HG03066 (cell line): Measurements from ENCODE around the gene CLEC4A.
"Not testable (repeated sequence)": the region's sequence is repeated elsewhere in the genome, so short reads cannot be mapped to it uniquely, and the experiment has no call there.

Experiments
- ATAC-seq: cut with Tn5 transposase; IDR thresholded peaks from one replicate; pipeline ENCODE4 v1.9.1; 2021; ENCODE audit warnings: low read depth; ENCODE audit not compliant: unreplicated experiment

CLEC4A gene

DNA sequence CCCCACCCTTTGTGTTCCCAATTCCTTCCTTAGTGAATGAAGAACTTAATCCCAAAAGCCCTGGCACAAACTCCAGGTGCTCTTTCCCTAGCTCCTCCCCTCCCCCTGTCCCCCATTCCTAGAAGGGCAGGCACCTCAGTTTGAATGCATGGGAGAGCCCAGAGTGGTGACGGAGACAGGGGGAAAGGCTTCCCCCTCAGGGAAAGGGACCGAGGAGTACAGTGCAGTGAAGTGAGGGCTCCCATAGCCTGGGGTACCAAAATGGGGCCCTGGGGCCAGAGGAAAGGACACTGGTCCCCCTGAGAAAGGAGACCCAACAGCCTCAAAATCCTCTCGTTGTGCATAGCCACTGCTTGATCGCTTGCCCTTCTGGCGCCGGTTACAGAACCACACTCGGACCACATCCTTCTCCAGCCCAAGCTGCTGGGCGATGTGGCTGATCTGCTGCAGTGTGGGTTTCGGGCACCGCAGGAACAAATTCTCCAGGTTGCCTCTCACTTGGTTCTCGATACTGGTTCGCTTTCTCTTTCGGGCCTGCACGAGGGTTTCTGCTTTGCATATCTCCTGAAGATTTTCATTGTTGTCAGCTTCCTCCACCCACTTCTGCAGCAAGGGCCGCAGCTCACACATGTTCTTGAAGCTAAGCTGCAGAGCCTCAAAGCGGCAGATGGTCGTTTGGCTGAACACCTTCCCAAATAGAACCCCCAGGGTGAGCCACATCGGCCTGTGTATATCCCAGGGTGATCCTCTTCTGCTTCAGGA, 10.4 kb downstream of the CLEC4A start:
- ATAC-seq: not testable (repeated sequence)

DNA sequence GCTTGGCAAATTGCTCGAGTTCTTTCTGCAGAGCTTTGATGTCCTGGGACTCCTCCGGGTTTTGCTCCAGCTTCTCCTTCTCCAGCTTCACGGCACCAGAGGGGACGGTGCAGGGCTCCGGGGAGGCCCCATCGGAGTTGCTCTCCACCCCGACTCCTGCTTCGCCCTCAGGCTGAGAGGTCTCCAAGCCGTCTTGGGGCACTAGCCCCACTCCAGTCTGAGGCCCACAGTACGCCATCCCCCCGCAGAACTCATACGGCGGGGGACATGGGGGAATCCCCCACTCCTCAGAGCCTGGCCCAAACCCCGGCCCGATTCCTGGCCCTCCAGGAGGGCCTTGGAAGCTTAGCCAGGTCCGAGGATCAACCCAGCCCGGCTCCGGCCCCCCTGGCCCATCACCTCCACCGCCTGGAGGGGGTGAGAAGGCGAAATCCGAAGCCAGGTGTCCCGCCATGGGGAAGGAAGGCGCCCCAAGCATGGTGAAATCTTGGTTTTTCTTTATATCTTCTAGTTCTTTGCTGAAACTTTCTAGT, 11.0 kb downstream of the CLEC4A start:
- not testable (repeated sequence) for ATAC-seq

DNA sequence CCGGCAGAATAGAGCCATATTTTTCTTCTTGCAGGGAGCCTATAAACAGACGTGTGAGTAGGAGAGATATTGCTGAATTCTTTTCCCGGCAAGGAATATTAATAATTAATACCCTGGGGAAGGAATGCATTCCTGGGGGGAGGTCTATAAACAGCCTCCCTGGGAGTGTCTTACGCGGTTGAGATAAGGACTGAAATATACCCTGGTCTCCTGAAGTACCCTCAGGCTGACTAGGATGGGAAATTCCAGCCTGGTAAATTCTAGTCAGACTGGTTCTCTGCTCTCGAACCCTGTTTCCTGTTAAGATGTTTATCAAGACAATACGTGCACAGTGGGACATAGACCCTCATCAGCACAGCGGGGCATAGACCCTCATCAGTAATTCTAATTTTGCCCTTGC, 18.2 kb downstream of the CLEC4A start:
- ATAC-seq: not testable (repeated sequence)

DNA sequence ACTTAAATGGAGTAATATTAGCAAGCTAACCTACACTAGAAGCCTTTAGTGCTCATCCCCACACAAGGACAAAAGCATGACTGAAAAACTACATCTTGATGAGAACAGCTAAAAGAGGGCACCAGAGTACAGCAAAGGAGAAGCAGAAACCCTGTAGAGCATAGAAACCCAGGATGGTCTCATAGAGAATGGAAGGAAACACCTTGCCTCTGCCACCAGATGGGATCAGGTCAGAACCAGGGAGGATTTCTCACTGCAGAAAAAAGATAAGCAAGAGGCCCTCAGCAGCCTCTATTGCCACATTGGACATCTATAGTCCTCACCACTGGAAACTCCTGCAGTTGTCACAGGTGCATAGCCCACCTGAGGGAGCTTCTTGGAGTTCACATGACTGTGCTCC, 19.8 kb downstream of the CLEC4A start:
- no peak for ATAC-seq

DNA sequence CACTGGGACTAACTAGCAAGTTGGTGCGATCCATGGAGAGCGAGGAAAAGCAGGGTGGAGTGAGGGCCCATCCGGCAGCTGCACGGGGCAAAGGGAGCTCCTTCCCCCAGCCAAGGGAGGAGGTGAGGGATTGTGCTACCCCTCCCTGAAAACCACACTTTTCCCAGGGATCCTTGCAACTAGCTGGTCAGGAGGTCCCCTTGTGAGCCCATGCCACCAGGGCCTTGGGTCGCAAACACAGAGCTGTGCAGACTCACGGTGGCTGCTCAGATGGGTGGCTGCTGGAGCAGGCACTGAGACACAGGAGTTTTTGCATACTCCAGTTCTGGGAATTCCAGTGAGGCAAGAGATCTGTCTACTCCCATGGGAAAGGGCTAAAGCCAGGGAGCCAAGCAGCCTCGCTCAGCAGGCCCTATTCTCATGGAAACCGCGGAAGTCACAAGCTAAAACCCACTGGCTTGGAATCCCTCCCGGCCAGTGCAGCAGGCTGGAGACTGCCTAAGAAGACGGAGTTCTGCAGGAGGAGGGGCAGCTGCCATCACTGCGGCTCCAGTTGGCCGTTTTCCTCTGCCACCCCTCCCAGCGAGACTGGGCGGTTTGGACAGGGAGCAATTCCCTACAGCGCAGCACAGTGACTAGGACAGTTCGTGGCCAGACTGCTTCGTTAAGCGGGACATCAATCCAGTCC, 22.5 kb downstream of the CLEC4A start:
- no peak for ATAC-seq

DNA sequence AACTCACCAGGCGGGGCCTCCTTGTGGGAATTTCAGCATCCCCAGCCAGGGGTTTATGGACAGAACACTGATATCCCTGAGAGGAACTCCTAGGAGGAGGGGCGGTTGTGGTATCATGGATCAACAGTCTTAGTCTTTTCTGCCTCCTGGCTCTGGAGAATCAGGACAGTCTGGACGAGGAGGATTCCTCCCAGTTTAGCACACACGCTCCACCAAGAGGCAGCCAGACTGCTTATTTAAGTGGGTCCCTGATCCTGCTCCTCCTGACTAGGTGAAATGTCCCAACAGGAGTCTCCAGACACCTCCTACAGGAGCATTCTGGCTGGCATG, 23.0 kb downstream of the CLEC4A start:
- no peak for ATAC-seq

DNA sequence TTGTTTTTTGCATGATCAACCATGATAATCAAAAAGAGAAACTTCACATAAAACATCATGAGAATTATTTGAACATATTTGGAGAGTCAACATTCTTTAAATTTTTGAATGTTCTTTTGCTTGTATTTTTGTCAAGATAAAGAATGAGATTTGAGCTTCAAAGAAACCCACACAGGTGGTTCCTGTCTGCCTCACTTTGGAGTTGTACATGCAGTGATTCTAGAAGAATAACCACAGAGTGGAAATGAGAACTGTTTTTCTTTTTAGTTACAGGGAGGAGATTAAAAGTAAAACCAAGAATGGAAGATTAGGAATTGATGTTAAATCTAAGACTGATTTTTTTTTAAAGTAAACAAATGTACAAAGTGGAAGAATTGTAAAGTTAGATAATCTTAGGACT, 31.1 kb downstream of the CLEC4A start:
- no peak for ATAC-seq

DNA sequence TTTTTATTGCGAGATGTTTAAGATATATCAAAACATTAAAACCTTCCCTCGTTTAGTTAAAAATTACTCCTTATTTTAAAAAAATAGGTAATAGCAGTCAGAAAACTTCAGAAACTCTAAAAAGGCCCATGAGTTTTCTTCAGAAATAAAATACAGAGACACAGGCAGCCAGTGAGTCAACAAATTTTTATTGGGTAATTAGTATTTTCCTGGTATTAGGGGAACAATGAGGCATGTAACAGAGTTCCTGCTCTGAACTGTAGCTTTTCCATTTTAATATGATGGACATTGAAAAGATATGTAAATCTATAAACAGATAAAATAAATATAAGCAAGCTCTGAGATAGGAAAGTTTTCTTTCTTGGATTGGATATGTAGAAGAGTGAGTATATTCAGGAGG, 33.0 kb downstream of the CLEC4A start:
- ATAC-seq: no peak

DNA sequence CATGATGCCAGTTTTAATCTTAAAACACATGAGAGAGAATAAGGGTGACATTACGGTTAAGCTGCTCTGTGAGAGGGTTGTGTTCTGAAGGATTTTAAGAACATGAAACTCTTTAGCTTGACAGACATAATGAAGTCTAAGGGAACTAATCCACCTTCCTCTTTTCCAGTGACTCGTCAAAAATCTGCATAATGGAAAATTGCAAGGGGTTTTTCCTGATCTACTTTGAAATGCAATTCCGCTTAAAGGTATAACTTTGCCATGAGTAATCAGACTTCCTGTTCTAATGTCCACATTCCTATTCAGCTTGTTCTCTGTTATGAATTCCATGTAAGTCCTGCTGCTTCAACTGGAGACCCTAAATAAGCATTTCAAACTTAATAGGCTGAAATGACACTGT, 33.4 kb downstream of the CLEC4A start, which contains the start of gene ZNF705A:
ZNF705A (plus strand) TSS at position 171 of the 400 bp plus-strand sequence. CDS start 15,611 bp downstream, outside the sequence.
- ATAC-seq: no peak

DNA sequence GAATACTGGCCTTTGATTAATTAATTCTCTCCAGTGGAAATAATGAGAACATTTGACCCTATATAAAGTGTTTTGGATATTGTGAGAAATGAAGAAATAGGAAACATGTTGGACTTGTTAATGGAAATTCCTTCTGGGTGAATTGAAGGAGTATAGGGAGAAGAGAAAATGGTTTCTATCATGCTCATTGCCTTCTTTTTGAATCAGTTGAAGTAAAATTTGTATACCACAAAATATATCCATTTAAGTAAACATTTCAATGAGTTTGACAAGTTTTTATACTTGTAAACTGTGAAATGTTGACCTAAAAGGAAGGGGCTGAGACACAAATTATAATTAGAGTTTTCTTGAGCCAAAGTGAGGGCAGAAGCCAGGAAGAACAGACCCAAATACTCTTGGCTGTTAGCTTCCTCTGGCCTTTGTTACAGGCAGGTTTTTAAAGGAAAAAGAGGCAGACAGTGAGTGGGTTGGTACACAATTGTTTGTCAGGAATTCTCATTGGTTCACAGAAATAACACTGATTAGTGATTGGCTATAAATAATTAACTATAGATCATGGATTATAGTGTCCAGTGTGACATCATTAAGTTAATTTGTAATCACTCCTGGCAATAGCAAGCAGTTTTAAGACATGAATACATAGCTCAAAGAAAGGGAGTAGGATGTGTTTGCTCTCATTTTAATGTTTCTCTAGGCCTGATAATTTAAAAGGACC, 34.2 kb downstream of the CLEC4A start:
- no peak for ATAC-seq

DNA sequence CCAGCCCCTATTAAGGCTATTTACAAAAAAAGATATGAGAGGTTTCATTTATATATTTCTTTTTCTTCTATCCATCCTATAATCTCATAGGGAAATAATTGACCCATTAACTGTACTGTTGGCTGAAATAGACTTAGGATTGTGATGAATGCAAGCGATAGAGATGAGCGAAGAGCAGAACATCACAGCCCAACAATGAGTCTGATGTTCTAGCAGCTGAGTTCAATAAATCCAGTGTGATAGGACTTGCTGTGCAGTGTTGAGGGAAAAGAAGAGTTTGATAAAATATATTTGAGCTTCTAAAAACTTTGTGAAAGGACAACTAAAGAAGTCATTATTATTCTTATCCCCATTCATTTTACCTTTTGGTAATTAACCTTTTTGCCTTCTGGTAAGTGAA, 49.5 kb downstream of the CLEC4A start:
- not testable (repeated sequence) for ATAC-seq

DNA sequence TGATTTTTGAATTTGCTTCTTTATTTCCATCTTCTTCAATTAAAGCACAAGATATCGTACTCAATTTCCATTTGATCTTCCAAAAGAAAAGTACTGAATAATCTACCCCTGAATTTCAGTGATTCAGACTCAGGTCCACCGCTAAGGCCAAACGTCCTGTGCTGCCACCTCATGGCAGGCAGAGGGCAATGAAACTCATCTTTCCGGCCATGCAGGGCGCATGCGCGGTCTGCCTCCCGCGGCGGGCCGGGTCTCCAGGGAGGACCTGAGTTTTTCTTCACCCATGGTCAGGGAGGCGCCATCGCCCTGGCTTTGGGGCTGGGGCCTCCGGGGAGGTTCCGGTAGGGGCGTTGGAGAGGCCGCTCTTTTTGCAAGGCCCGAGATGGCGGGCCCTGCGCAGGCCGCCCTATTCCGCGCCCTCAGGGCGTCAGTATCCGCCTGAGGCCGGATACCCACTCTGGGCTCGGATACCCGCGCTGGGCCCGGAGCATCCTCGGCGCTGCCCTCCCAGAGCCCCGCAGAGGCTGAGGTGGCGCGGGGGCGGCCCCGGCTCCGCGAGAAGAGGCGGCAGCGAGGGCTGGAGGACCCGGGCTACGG, 56.7 kb downstream of the CLEC4A start:
- ATAC-seq: not testable (repeated sequence)

DNA sequence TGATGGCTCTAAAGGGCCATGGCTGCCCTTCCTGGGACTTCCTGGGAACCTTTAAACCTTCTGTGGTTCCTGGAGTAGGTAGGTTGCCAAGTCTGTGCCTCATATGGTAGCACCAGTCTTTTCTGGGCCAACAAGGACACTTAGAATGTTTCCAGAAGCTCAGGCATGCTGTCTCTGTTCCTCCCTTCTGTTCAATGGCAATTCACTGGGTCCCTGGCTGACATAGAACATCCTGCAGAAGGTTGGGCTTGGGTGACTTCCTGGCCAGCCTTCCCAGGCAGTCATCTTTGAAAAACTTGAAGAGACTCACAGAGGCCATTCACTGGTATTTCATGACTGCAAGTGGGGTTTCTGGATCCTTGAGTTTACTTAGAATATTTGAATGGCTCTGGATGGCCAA, 57.9 kb downstream of the CLEC4A start:
- not testable (repeated sequence) for ATAC-seq

DNA sequence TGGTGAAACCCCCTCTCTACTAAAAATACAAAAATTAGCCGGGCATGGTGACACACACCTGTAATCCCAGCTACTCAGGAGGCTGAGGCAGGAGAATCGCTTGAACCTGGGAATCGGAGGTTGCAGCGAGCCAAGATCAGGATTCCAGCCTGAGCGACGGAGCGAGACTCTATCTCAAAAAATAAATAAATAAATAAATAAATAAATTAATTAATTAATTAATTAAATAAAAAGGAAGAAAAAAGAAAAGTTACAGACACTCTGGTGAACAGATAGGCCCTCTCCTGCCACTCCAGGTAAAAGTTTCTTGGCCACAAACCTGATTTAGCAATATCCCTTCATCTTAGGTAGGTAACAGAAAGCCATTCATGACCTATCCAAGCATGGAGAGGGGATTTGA, 59.5 kb downstream of the CLEC4A start:
- not testable (repeated sequence) for ATAC-seq

DNA sequence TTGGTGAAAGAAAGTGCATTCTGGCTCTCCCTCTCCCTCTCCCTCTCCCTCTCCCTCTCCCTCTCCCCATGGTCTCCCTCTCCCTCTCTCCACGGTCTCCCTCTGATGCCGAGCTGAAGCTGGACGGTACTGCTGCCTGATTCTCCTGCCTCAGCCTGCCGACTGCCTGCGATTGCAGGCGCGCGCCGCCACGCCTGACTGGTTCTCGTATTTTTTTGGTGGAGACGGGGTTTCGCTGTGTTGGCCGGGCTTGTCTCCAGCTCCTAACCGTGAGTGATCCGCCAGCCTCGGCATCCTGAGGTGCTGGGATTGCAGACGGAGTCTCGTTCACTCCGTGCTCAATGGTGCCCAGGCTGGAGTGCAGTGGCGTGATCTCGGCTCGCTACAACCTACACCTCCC, 59.9 kb downstream of the CLEC4A start:
- ATAC-seq: not testable (repeated sequence)

DNA sequence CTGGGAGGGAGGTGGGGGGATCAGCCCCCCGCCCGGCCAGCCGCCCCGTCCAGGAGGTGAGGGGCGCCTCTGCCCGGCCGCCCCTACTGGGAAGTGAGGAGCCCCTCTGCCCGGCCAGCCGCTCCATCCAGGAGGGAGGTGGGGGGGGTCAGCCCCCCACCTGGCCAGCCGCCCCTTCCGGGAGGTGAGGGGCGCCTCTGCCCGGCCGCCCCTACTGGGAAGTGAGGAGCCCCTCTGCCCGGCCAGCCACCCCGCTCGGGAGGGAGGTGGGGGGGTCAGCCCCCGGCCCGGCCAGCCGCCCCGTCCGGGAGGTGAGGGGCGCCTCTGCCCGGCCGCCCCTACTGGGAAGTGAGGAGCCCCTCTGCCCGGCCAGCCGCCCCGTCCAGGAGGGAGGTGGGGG, 60.8 kb downstream of the CLEC4A start:
- not testable (repeated sequence) for ATAC-seq

DNA sequence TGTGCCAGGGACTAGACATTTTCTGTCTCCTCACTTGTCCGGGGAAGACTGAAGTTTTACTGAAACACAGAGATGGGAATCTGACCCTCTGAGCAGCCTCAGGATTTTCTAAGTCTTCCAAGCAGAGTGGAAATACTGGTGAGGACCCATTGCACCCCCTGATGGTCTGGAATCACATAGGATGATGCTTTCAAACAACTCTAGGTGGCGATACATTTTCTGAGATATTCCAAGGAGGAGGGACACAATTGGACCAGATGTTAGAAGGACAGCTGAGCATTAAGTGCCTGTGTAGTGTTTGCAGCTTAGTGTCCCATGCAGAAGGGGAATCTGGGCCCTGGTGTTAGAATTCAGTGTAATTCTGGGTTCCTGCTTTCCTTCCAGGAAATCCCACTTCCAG, 64.7 kb downstream of the CLEC4A start:
- not testable (repeated sequence) for ATAC-seq
